HG02970 (cell line): ENCODE measurements around the gene CCDC27.

Experiments
- ATAC-seq: cut with Tn5 transposase; IDR thresholded peaks from one replicate; pipeline ENCODE4 v1.9.1; 2021; ENCODE audit warnings: mild to moderate bottlenecking, moderate library complexity, moderate number of reproducible peaks; ENCODE audit not compliant: unreplicated experiment, low FRiP score

Gene CCDC27

GRCh38 chr1:3814771-3815561 is 62.7 kb downstream of the CCDC27 start:
- ATAC-seq: no peak

DNA sequence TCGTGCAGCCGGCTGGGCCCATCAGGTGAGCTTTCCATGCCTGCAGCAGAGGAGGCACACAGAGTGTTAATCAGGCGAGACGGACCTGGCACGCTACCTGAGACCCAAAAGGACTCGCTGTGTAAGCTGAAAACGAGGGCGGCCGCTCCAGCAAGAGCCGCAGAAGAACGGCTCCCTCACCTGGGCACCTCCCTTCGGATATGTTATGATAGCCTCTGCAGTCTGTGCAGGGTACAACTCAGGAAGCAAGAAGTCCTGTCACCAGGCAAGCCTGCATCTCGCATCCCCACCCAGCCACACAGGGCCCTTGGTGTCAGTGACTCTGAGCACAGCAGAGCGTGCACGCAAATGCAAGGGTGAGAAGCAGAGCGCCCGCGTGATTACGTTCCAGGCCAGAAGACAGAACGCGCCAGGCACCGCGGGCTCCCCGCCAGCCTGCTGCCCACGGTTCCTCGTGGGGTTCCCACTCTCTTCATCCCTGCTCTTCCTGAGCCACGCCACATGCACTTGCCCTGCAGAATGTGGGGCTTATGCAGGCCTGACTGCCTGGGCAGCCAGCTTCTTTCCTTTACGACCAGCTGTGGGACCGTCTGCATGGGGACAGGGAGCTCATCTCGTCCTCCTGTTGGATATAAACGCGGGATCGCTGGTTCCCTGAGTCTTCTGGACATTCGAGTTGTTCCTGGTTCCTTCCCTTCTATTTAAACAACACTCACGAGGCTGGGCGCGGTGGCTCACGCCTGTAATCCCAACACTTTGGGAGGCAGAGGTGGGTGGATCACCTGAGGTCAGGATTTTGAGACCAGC is 64.3 kb downstream of the CCDC27 start:
- ATAC-seq: no peak

DNA sequence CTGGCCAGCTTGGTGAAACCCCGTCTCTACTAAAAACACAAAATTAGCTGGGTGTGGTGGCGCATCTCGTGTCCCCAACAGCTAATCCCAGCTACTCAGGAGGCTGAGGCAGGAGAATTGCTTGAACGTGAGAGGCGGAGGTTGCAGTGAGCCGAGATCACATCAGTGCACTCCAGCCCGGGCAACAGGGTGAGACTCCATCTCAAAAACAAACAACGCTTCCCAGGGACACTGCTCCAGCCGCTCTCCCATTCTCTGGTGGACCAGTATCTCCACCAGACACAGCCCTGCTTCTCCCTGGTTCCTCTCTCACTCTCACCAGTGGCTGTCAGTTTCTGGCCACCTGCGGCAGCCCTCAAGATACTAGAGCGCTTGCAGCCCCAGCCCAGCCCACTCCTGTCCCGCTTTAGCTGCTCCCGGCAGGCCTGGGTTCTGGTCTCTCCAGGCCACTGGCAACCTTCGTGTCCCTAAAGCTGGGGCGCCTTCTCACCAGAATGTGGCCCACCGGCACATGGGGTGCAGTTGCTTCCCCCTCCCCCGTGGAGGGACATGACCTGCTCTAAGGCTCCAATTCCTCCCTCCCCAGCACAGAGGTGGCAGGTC is 65.0 kb downstream of the CCDC27 start:
- no peak for ATAC-seq

DNA sequence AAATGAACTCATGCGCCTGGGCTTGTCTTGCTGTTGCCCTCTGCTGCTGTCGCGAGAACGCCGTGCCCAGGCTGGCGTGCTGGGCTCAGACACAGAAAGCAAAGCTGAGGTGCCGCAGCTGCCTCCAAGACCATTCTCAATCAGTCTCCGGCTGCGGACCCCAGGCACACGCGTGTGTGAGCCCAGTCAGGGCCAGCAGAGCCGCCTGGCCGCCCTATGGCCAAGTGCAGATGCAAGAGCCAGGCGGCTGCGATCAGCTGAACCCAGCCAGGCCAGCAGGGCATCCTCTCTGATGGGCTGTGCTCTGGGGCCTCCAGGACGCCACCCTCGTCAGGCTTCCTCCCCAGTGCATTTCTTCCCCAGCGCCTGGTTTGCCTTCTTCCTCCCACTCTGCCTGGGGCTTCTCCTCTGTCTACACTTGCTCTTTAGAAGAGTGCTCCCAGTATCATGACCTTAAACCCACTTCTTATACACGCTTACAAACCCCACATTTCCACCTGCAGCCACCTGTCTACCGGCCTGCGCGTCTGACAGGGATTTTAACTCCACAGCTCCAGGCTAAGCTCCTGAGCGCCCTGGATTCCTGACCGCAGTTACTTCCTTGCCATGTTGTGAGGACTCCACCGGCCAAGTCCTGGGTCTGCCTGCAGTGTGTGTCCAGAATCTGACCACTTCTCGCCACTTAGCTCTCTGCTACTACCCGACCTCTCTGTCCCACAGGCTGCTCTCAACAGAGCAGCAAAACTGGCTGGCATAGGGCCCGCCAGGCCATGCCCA is 65.8 kb downstream of the CCDC27 start:
- no peak for ATAC-seq

GRCh38 chr1:3819771-3820200 is 67.5 kb downstream of the CCDC27 start:
- no peak for ATAC-seq

GRCh38 chr1:3820316-3820715 is 68.1 kb downstream of the CCDC27 start:
- no peak for ATAC-seq

GRCh38 chr1:3821004-3821403 is 68.8 kb downstream of the CCDC27 start:
- ATAC-seq: no peak
